ENCODE measurements around the gene IRS2. TPM values are rescaled to one million over a fixed set of nuclear protein-coding genes. Genes with fewer than 3 reads are reported as not detected.
"Not testable (repeated sequence)": the region's sequence is repeated elsewhere in the genome, so short reads cannot be mapped to it uniquely, and the experiment has no call there.

The IRS2 gene
- total and polyA plus RNA-seq, 7 experiments from 2014 or later: 2.7 to 94.9 (median 26.1) TPM

DNA sequence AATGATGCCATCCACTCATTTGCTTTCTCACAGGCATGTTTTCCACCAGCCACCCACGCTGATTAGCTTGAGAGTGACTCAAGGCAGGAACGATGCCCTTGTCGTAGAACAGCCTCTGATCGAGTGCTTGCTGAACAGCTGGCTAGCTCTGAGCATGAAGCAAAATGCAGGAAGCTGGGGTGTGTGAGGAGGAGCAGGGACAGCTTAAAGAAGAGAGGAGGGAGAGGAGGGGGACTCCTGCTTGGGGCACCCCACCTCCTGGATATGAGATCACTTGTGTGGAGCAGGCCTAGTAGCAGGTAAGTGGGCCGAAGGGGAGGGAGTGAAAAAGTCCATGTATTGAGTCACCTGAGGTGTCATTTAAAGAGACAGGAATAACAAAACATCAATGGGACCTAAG, 48.8 kb downstream of the IRS2 start:
- Mint-ChIP-seq H3K4me3 (no peak overlapping the region), H3K27ac (no peak overlapping the region)
- ATAC-seq: no peak

DNA sequence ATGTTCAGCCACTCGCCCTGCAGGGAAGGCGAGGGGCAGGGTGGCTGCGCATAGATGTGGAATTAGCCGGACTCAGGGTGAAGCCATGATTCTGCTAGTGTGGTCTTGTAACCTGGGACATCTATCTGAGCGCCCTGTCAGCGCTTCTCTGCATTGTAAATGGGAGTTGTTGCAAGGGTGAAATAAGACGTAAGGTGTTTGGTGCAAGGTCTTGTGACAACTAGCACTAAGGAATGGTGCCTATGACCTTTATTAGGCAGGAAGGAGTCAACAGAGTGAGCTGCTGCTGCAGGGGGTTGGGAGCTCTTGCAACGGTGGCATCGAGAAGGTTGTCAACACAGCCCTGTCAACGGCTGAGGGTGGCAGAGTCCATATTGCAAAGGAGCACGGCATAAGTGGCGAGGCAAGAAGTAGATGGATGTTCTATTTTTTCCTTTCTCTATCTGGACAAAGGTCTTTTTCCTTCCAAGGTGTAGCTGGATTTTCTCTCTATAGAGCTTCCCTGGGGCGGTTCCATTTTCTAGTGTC, 49.3 kb downstream of the IRS2 start:
- no peak overlapping the region for H3K4me3 Mint-ChIP-seq

More for the DNA sequence above, 48.8 kb downstream of the IRS2 start:
- H3K27me3 Mint-ChIP-seq: peaks cover 0 to 9% (median 0%) of the 10 kb centered on the region in 5 donors
- POLR2A ChIA-PET: interaction anchor here (0.9 kb wide), 1 partner anchor 14 kb away, joined by 3 read pairs; no protein-coding TSS in a partner anchor
- no peak for DNase-seq
- H3K4me1 ChIP-seq (ENCODE audit: control insufficient read depth in 2 of 2, insufficient read depth in 2 of 2, low read length in 2 of 2): no peaks in the 10 kb centered on the region
- no peaks in the 10 kb centered on the region for H3K27me3 ChIP-seq (ENCODE audit: control insufficient read depth in 2 of 2, insufficient read depth in 2 of 2, low read length in 2 of 2)
- no peaks in the 10 kb centered on the region for H3K36me3 Mint-ChIP-seq
- H3K9me3 Mint-ChIP-seq: peaks cover 0 to 6% (median 0%) of the 10 kb centered on the region in 11 donors
- no peaks in the 10 kb centered on the region for H3K36me3 ChIP-seq (ENCODE audit: control insufficient read depth in 2 of 3, insufficient read depth in 3 of 3, low read length in 3 of 3)
- intact Hi-C loops (cut with micrococcal nuclease): no loop called here
- CTCF ChIA-PET: no interaction called here
- peaks cover 0 to 8% (median 0%) of the 10 kb centered on the region in 7 donors for H3K4me1 Mint-ChIP-seq
- no peaks in the 10 kb centered on the region for H3K9me3 ChIP-seq (ENCODE audit: control insufficient read depth in 2 of 3, low read length in 3 of 3)
- no peak overlapping the region for H3K27ac ChIP-seq (ENCODE audit: low read depth, low read length)
- H3K4me3 ChIP-seq (ENCODE audit: low read length): no peak overlapping the region

DNA sequence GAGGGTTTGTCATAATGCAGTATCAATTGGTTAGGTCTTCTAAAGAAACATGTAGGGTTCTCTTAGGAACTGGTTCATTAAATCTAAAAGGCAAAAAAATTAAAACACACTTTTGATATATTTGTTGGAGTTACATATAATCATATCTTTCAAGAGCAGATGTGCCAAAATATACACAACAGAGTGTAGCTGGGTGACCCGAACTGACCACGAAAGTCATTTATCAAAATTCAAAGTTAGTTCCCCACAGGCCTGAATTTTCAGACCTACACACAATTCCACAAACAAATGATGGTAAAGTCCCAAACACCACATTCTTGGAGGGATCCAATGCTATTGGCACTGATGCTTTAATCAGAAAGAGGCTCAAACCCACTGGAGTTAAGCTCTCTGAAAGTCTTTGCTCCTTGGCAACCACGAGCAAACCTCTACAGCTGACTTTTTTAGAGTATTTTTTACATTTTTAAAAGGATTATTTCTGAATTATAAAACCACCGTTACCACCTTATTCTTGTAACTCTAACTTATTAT, 50.9 kb downstream of the IRS2 start:
- Mint-ChIP-seq H3K4me3 (no peak overlapping the region), H3K27ac (no peak overlapping the region), H3K4me1 (peaks cover 0 to 22% (median 6%) of the 10 kb centered on the region in 7 donors), H3K9me3 (peaks cover 0 to 9% (median 0%) of the 10 kb centered on the region in 11 donors), H3K36me3 (peaks cover 0 to 5% (median 0%) of the 10 kb centered on the region in 5 donors), H3K27me3 (peaks cover 0 to 7% (median 4%) of the 10 kb centered on the region in 5 donors)
- Histone ChIP-seq H3K27ac (ENCODE audit: low read depth, low read length) (no peak overlapping the region), H3K27me3 (ENCODE audit: control insufficient read depth in 2 of 2, insufficient read depth in 2 of 2, low read length in 2 of 2) (no peaks in the 10 kb centered on the region), H3K4me3 (ENCODE audit: low read length) (no peak overlapping the region), H3K36me3 (ENCODE audit: control insufficient read depth in 2 of 3, insufficient read depth in 3 of 3, low read length in 3 of 3) (no peaks in the 10 kb centered on the region), H3K4me1 (ENCODE audit: control insufficient read depth in 2 of 2, insufficient read depth in 2 of 2, low read length in 2 of 2) (peaks cover 0 to 8% of the 10 kb centered on the region in 2 donors), H3K9me3 (ENCODE audit: control insufficient read depth in 2 of 3, low read length in 3 of 3) (no peaks in the 10 kb centered on the region)
- intact Hi-C loops (cut with micrococcal nuclease): no loop called here
- ChIA-PET POLR2A (no interaction called here), CTCF (no interaction called here)
- ATAC-seq (no peak), DNase-seq (no peak)

More for the DNA sequence above, 49.3 kb downstream of the IRS2 start:
- no peak for ATAC-seq
- ChIA-PET CTCF (no interaction called here), POLR2A (interaction anchor here (0.9 kb wide), 1 partner anchor 15 kb away, joined by 3 read pairs; no protein-coding TSS in a partner anchor)
- Histone ChIP-seq H3K4me3 (ENCODE audit: low read length) (no peak overlapping the region), H3K27ac (ENCODE audit: low read depth, low read length) (no peak overlapping the region), H3K9me3 (ENCODE audit: control insufficient read depth in 2 of 3, low read length in 3 of 3) (no peaks in the 10 kb centered on the region), H3K4me1 (ENCODE audit: control insufficient read depth in 2 of 2, insufficient read depth in 2 of 2, low read length in 2 of 2) (no peaks in the 10 kb centered on the region), H3K27me3 (ENCODE audit: control insufficient read depth in 2 of 2, insufficient read depth in 2 of 2, low read length in 2 of 2) (no peaks in the 10 kb centered on the region), H3K36me3 (ENCODE audit: control insufficient read depth in 2 of 3, insufficient read depth in 3 of 3, low read length in 3 of 3) (no peaks in the 10 kb centered on the region)
- intact Hi-C loops (cut with micrococcal nuclease): no loop called here
- H3K27ac Mint-ChIP-seq: no peak overlapping the region
- H3K27me3 Mint-ChIP-seq: peaks cover 0 to 9% (median 2%) of the 10 kb centered on the region in 5 donors
- peaks cover 0 to 2% (median 0%) of the 10 kb centered on the region in 5 donors for H3K36me3 Mint-ChIP-seq
- peaks cover 0 to 8% (median under 1%) of the 10 kb centered on the region in 11 donors for H3K9me3 Mint-ChIP-seq
- DNase-seq: no peak
- peaks cover 0 to 8% (median 2%) of the 10 kb centered on the region in 7 donors for H3K4me1 Mint-ChIP-seq

DNA sequence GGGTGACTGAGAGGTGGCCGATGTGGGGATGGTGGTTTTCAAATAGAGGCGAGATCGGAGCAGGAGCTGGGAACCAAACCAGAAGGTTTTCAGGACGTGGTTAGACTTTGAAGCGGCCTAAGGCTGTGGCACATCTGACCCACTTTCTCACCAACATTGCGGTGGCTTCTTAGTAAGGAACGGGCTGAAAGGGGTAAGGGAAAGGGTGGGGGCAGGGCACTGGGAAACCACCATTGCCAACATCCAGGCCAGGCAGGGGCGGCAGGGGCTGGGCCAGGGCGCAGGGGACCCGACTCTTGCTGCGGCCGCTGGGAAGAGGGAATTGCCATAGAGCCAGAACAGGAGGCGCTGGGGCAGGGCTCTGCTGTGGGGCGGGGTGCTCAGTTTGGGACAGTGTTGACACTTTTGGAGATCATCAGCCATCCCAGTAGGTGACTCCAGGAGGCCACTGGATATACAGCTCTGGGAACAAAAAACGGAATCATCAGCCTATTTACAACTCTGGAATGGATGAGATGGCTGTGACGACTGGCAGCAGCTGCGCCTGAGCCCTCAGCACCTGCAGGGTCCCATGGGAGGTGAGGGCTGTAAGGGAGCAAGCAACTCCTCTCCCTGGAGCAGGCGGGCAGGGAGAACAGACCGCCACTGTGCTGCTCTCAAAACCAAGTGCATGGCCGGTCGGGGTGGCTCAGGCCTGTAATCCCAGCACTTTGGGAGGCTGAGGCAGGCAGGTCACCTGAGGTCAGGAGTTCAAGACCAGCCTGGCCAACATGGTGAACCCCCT, 52.2 kb downstream of the IRS2 start:
- Mint-ChIP-seq H3K4me3 (no peak overlapping the region), H3K27me3 (peaks cover 0 to 12% (median 4%) of the 10 kb centered on the region in 5 donors), H3K27ac (no peak overlapping the region), H3K9me3 (peaks cover 0 to 9% (median 0%) of the 10 kb centered on the region in 11 donors), H3K36me3 (peaks cover 0 to 5% (median 0%) of the 10 kb centered on the region in 5 donors), H3K4me1 (peaks cover 0 to 23% (median 6%) of the 10 kb centered on the region in 7 donors)
- H3K9me3 ChIP-seq (ENCODE audit: control insufficient read depth in 2 of 3, low read length in 3 of 3): no peaks in the 10 kb centered on the region
- H3K4me1 ChIP-seq (ENCODE audit: control insufficient read depth in 2 of 2, insufficient read depth in 2 of 2, low read length in 2 of 2): peaks cover 0 to 8% of the 10 kb centered on the region in 2 donors
- ChIA-PET CTCF (no interaction called here), POLR2A (no interaction called here)
- H3K27ac ChIP-seq (ENCODE audit: low read depth, low read length): no peak overlapping the region
- no peaks in the 10 kb centered on the region for H3K36me3 ChIP-seq (ENCODE audit: control insufficient read depth in 2 of 3, insufficient read depth in 3 of 3, low read length in 3 of 3)
- DNase-seq: no peak
- ATAC-seq: no peak
- no peaks in the 10 kb centered on the region for H3K27me3 ChIP-seq (ENCODE audit: control insufficient read depth in 2 of 2, insufficient read depth in 2 of 2, low read length in 2 of 2)
- H3K4me3 ChIP-seq (ENCODE audit: low read length): no peak overlapping the region
- intact Hi-C loops (cut with micrococcal nuclease): loop anchor here in 1 of 2 donors (5.0 kb wide), 1 partner anchor 53 kb away; the partner anchor contains the start of gene IRS2

DNA sequence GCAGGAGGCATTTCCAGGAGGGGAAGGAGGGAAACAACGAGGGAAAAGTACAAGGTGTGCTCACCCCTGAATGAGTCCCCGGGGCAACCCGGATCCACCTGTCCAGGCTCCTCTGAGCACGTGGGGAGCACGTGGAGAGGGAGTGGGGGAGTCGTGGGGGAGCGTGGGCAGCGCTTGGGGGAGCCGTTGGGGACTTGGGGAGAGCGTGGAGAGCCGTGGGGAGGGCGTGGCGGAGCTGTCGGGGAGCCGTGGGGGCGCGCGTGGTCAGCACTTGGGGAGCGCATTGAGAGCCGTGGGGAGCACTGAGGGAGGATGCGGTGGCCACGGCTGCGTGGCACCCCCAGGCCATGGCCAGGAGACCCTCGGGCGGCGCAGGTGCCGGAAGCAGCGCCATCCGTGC, 52.8 kb downstream of the IRS2 start:
- H3K4me1 Mint-ChIP-seq: peaks cover 0 to 24% (median 6%) of the 10 kb centered on the region in 7 donors
- ATAC-seq (no peak), DNase-seq (no peak)
- peaks cover 0 to 5% (median 0%) of the 10 kb centered on the region in 5 donors for H3K36me3 Mint-ChIP-seq
- CTCF ChIA-PET: no interaction called here
- Histone ChIP-seq H3K4me1 (ENCODE audit: control insufficient read depth in 2 of 2, insufficient read depth in 2 of 2, low read length in 2 of 2) (peaks cover 0 to 8% of the 10 kb centered on the region in 2 donors), H3K27ac (ENCODE audit: low read depth, low read length) (no peak overlapping the region), H3K9me3 (ENCODE audit: control insufficient read depth in 2 of 3, low read length in 3 of 3) (no peaks in the 10 kb centered on the region), H3K4me3 (ENCODE audit: low read length) (no peak overlapping the region), H3K27me3 (ENCODE audit: control insufficient read depth in 2 of 2, insufficient read depth in 2 of 2, low read length in 2 of 2) (no peaks in the 10 kb centered on the region), H3K36me3 (ENCODE audit: control insufficient read depth in 2 of 3, insufficient read depth in 3 of 3, low read length in 3 of 3) (no peaks in the 10 kb centered on the region)
- H3K27me3 Mint-ChIP-seq: peaks cover 0 to 12% (median 8%) of the 10 kb centered on the region in 5 donors
- peak overlapping the region in 1 of 9 donors; percentile 56 for H3K27ac Mint-ChIP-seq
- H3K4me3 Mint-ChIP-seq: no peak overlapping the region
- H3K9me3 Mint-ChIP-seq: peaks cover 0 to 9% (median 0%) of the 10 kb centered on the region in 11 donors
- POLR2A ChIA-PET: no interaction called here
- intact Hi-C loops (cut with micrococcal nuclease): loop anchor here in 1 of 2 donors (5.0 kb wide), 1 partner anchor 54 kb away; the partner anchor contains the start of gene IRS2

DNA sequence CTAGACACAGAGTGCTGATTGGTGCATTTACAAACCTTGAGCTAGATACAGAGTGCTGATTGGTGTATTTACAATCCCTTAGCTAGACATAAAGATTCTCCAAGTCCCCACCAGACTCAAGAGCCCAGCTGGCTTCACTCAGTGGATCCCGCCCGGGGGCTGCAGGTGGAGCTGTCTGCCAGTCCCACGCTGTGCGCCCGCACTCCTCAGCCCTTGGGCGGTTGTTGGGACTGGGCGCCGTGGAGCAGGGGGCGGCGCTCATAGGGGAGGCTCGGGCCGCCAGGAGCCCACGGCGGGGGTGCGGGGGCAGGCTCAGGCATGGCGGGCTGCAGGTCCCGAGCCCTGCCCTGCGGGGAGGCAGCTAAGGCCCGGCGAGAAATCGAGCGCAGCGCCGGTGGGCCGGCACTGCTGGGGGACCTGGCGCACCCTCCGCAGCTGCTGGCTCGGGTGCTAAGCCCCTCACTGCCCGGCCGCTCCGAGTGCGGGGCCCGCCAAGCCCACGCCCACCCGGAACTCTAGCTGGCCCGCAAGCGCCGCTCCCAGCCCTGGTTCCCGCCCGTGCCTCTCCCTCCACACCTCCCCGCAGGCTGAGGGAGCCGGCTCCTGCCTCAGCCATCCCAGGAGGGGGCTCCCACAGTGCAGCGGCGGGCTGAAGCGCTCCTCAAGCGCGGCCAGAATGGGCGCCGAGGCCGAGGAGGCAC, 53.8 kb downstream of the IRS2 start:
- not testable (repeated sequence) for H3K9me3 Mint-ChIP-seq; DNase-seq; H3K9me3 ChIP-seq (ENCODE audit: control insufficient read depth in 2 of 3, low read length in 3 of 3); H3K36me3 Mint-ChIP-seq; H3K4me3 ChIP-seq (ENCODE audit: low read length); ATAC-seq; H3K36me3 ChIP-seq (ENCODE audit: control insufficient read depth in 2 of 3, insufficient read depth in 3 of 3, low read length in 3 of 3); H3K27ac ChIP-seq (ENCODE audit: low read depth, low read length); H3K4me1 ChIP-seq (ENCODE audit: control insufficient read depth in 2 of 2, insufficient read depth in 2 of 2, low read length in 2 of 2); H3K27me3 ChIP-seq (ENCODE audit: control insufficient read depth in 2 of 2, insufficient read depth in 2 of 2, low read length in 2 of 2)
- peaks cover 0 to 15% (median 12%) of the 10 kb centered on the region in 5 donors for H3K27me3 Mint-ChIP-seq
- ChIA-PET POLR2A (interaction anchor here (0.6 kb wide), 1 partner anchor 41 kb away, joined by 3 read pairs; no protein-coding TSS in a partner anchor), CTCF (interaction anchor here (1.3 kb wide), 1 partner anchor 11 kb away, joined by 3 read pairs; no protein-coding TSS in a partner anchor)
- peaks cover 0 to 28% (median 6%) of the 10 kb centered on the region in 7 donors for H3K4me1 Mint-ChIP-seq
- H3K27ac Mint-ChIP-seq: peak overlapping the region in 3 of 9 donors; percentile 69 to 86 (median 82)
- intact Hi-C loops (cut with micrococcal nuclease): loop anchor here in 1 of 2 donors (5.0 kb wide), 1 partner anchor 55 kb away; the partner anchor contains the start of gene IRS2
- peak overlapping the region in 4 of 10 donors; percentile 90 to 94 (median 92) for H3K4me3 Mint-ChIP-seq
